ENCODE data around the gene CD24.

CD24 gene

DNA sequence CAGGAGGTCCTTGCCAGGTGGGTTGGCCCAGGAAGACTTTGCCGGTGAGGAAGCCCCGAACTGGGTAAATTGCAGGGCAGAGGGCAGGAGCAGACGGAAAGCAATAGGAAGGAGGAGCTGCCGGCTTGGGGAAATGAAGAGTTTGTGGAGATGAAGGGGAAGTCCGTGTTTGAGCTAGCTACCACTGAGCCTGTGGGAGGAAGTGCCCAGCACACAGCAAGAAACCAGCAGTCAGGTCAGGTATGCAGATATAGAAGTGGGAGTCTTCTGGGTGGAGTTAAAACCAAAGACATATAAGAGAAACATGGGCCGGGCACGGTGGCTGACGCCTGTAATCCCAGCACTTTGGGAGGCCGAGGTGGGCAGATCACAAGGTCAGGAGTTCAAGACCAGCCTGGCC is 34.7 kb downstream of the CD24 start:
- H3K9ac ChIP-seq (ENCODE audit: low read depth in 1 of 2, low read length in 2 of 2) = no peak overlapping the region
- no peaks in the 10 kb centered on the region for H3K36me3 ChIP-seq (ENCODE audit: control insufficient read depth in 1 of 2, insufficient read depth in 2 of 2, low read length in 2 of 2)
- no peaks in the 10 kb centered on the region for H3K4me1 ChIP-seq (ENCODE audit: control insufficient read depth in 1 of 2, insufficient read depth in 2 of 2, low read length in 2 of 2)
- no peak overlapping the region for H3K4me3 ChIP-seq (ENCODE audit: low read depth in 1 of 2, low read length in 2 of 2)
- no peak overlapping the region for H3K27ac ChIP-seq (ENCODE audit: low read depth, low read length)
- H3K9me3 ChIP-seq (ENCODE audit: control insufficient read depth in 1 of 2, low read length in 2 of 2) = no peaks in the 10 kb centered on the region
- H3K27me3 ChIP-seq (ENCODE audit: control insufficient read depth in 1 of 2, insufficient read depth in 2 of 2, low read length in 2 of 2) = no peaks in the 10 kb centered on the region

DNA sequence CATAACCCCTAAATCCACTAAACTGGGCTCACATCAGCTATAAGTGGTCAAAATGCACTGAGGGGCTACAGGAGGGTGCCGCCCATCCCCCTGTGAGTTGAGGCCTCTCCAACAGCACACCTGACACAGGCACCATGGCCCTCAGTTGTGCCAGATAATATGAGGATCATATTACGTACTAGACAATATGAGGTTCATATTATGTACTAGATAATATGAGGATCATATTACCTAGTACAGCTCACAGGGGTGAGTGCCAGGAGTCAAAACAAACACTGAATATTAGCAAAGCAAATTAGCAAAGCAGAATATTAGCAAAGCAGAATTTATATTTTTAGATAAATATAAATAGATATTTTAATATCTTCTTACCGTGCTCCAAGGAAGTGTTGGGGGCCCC is 35.3 kb downstream of the CD24 start:
- H3K36me3 ChIP-seq (ENCODE audit: control insufficient read depth in 1 of 2, insufficient read depth in 2 of 2, low read length in 2 of 2) = no peaks in the 10 kb centered on the region
- H3K4me1 ChIP-seq (ENCODE audit: control insufficient read depth in 1 of 2, insufficient read depth in 2 of 2, low read length in 2 of 2) = no peaks in the 10 kb centered on the region
- no peak overlapping the region for H3K9ac ChIP-seq (ENCODE audit: low read depth in 1 of 2, low read length in 2 of 2)
- H3K9me3 ChIP-seq (ENCODE audit: control insufficient read depth in 1 of 2, low read length in 2 of 2) = no peaks in the 10 kb centered on the region
- H3K27me3 ChIP-seq (ENCODE audit: control insufficient read depth in 1 of 2, insufficient read depth in 2 of 2, low read length in 2 of 2) = no peaks in the 10 kb centered on the region
- H3K27ac ChIP-seq (ENCODE audit: low read depth, low read length) = no peak overlapping the region
- H3K4me3 ChIP-seq (ENCODE audit: low read depth in 1 of 2, low read length in 2 of 2) = no peak overlapping the region

DNA sequence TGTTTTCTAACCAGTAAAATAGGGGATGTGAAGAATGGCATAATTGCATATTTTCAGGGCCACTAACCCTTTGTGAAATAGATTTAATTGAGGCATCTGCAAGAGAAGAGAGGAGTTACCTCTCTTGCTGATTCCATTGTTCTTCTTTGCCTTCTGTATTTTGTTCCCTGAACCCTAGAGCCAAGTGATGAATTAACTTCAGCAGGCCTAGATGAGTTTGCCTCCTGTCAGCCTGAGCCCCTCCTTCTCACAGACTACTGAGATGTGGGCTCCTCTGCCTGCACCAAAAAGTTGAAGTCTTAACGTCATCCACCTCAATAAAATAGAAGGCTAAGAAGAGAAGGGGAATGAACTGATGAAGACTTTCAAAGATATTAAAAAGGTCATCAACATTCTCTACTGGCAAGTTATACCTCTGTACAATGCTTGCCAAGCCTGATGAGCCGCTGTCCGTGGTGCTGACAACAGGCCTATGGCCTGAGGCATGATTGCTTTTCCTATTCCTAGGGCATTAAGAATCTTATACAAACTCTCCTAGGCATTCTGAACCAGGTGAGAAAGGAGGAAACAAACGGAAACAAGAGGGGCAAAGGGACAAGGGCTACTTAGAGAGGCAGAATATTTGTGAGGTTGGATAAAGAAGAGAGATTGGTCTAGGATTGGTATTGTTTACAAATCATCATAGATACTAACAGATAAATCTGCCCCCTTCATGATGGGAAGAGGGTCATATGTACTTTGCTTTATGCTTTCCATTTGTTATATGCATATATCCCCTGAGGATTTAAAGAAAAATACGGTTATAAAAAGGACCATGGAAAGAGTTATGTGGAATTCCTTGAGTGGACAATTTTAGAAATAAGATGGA is 46.8 kb downstream of the CD24 start:
- no peak overlapping the region for H3K27ac ChIP-seq (ENCODE audit: low read depth, low read length)
- no peaks in the 10 kb centered on the region for H3K27me3 ChIP-seq (ENCODE audit: control insufficient read depth in 1 of 2, insufficient read depth in 2 of 2, low read length in 2 of 2)

DNA sequence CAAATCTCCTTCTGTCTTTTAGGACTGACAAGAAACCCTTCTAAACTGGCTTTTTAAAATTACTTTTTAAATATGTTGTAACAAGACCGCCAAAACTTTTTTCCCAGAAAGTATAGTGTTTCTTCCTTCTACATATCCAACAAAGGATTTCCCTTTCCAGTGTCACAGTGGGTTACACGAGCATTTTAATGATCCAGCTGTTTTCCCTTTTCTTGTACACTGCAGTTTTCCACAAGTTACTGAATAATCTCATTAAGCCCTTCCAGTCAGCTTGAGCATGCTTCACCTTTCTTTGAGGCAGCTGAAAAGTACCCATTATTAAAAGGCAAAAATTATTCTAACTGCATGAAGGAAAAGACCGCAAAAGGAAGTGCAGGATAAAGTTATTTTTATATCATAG is 48.6 kb downstream of the CD24 start:
- Histone ChIP-seq H3K27ac (ENCODE audit: low read depth, low read length) (no peak overlapping the region), H3K36me3 (ENCODE audit: control insufficient read depth in 1 of 2, insufficient read depth in 2 of 2, low read length in 2 of 2) (no peaks in the 10 kb centered on the region), H3K9ac (ENCODE audit: low read depth in 1 of 2, low read length in 2 of 2) (no peak overlapping the region), H3K9me3 (ENCODE audit: control insufficient read depth in 1 of 2, low read length in 2 of 2) (no peaks in the 10 kb centered on the region), H3K4me3 (ENCODE audit: low read depth in 1 of 2, low read length in 2 of 2) (no peak overlapping the region), H3K27me3 (ENCODE audit: control insufficient read depth in 1 of 2, insufficient read depth in 2 of 2, low read length in 2 of 2) (no peaks in the 10 kb centered on the region), H3K4me1 (ENCODE audit: control insufficient read depth in 1 of 2, insufficient read depth in 2 of 2, low read length in 2 of 2) (peaks cover 8 to 12% of the 10 kb centered on the region in 2 donors)

More for the DNA sequence above, 46.8 kb downstream of the CD24 start:
- no peaks in the 10 kb centered on the region for H3K36me3 ChIP-seq (ENCODE audit: control insufficient read depth in 1 of 2, insufficient read depth in 2 of 2, low read length in 2 of 2)
- no peak overlapping the region for H3K9ac ChIP-seq (ENCODE audit: low read depth in 1 of 2, low read length in 2 of 2)
- no peaks in the 10 kb centered on the region for H3K9me3 ChIP-seq (ENCODE audit: control insufficient read depth in 1 of 2, low read length in 2 of 2)
- H3K4me1 ChIP-seq (ENCODE audit: control insufficient read depth in 1 of 2, insufficient read depth in 2 of 2, low read length in 2 of 2) = peaks cover 8 to 12% of the 10 kb centered on the region in 2 donors
- no peak overlapping the region for H3K4me3 ChIP-seq (ENCODE audit: low read depth in 1 of 2, low read length in 2 of 2)

DNA sequence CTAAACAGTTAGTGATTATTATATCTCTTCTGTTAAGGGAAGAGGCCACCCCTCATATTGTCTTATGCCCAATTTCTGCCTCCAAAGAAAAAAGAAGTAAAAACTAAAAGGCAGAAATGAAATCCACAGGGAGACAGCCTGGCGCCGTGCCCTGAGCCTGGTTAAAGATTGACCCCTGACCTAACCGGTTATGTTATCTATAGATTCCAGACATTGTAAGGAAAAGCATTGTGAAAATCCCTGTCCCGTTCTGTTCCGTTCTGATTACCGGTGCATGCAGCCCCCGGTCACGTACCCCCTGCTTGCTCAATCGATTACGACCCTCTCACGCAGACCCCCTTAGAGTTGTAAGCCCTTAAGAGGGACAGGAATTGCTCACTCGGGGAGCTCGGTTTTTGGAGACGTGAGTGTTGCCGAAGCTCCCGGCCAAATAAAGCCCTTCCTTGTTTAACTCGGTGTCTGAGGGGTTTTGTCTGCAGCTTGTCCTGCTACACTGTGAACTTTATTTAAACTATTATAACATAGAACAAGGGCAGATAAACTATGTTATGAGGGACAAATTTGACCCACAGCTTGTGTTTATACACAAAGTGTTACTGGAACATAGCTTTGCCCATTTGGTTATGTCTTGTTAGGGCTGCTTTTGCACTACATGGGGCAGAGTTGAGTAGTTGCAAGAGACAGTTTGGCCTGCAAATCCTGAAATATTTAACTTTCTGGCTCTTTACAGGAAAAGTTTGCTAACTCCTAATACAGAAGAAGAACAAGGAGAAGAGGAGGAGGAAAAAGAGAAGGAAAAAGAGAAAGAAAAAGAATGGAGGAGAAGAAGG is 49.6 kb downstream of the CD24 start:
- Histone ChIP-seq H3K27me3 (ENCODE audit: control insufficient read depth in 1 of 2, insufficient read depth in 2 of 2, low read length in 2 of 2) (no peaks in the 10 kb centered on the region), H3K36me3 (ENCODE audit: control insufficient read depth in 1 of 2, insufficient read depth in 2 of 2, low read length in 2 of 2) (no peaks in the 10 kb centered on the region), H3K4me1 (ENCODE audit: control insufficient read depth in 1 of 2, insufficient read depth in 2 of 2, low read length in 2 of 2) (peaks cover 8 to 12% of the 10 kb centered on the region in 2 donors), H3K4me3 (ENCODE audit: low read depth in 1 of 2, low read length in 2 of 2) (peak overlapping the region; percentile 45 to 46), H3K9me3 (ENCODE audit: control insufficient read depth in 1 of 2, low read length in 2 of 2) (no peaks in the 10 kb centered on the region), H3K27ac (ENCODE audit: low read depth, low read length) (no peak overlapping the region), H3K9ac (ENCODE audit: low read depth in 1 of 2, low read length in 2 of 2) (no peak overlapping the region)

DNA sequence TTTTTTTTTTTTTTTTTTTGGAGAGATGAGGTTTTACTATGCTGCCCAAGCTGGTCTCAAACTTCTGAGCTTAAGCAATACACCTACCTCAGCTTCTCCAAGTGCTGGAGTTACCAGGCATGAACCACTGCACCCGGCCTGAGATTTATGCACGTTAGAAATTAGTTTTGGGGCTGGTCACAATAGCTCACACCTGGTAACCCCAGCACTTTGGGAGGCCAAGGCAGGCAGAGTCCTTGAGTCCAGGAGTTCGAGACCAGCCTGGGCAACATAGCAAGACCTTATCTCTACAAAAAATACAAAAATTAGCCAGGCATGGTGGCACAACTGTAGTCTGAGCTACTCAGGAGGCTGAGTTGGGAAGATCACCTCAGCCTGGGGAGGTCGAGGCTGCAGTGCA is 51.9 kb downstream of the CD24 start:
- no peak overlapping the region for H3K27ac ChIP-seq (ENCODE audit: low read depth, low read length)
- no peak overlapping the region for H3K4me3 ChIP-seq (ENCODE audit: low read depth in 1 of 2, low read length in 2 of 2)
- H3K9me3 ChIP-seq (ENCODE audit: control insufficient read depth in 1 of 2, low read length in 2 of 2) = no peaks in the 10 kb centered on the region
- peaks cover 8 to 12% of the 10 kb centered on the region in 2 donors for H3K4me1 ChIP-seq (ENCODE audit: control insufficient read depth in 1 of 2, insufficient read depth in 2 of 2, low read length in 2 of 2)
- no peaks in the 10 kb centered on the region for H3K36me3 ChIP-seq (ENCODE audit: control insufficient read depth in 1 of 2, insufficient read depth in 2 of 2, low read length in 2 of 2)
- no peaks in the 10 kb centered on the region for H3K27me3 ChIP-seq (ENCODE audit: control insufficient read depth in 1 of 2, insufficient read depth in 2 of 2, low read length in 2 of 2)
- H3K9ac ChIP-seq (ENCODE audit: low read depth in 1 of 2, low read length in 2 of 2) = no peak overlapping the region
